Middle frontal gyrus (tissue), 1 donor: ENCODE results near the gene GNAQ.
A peak's percentile ranks its signal among the peaks of the same experiment; 100 is the strongest.

ENCODE experiments used
- DNase-seq: peaks from one replicate; pipeline ENCODE4 v3.0.0-alpha.2; 2015; ENCODE audit warnings: low spot score; ENCODE audit errors: extremely low spot score

Gene GNAQ

GRCh38 chr9:78031893-78032729 lies 500 bp upstream of the GNAQ start:
- peak; percentile 83 for DNase-seq

- no peak for DNase-seq
These were observed 813 bp downstream of the GNAQ start for GRCh38 chr9:78030553-78031443.

GRCh38 chr9:78030296-78030552 lies 1.4 kb downstream of the GNAQ start:
- no peak for DNase-seq

GRCh38 chr9:78029551-78030295 lies 1.9 kb downstream of the GNAQ start:
- DNase-seq = no peak

GRCh38 chr9:78028926-78029325 lies 2.7 kb downstream of the GNAQ start:
- no peak for DNase-seq

- no peak for DNase-seq
These were observed 4.7 kb downstream of the GNAQ start for GRCh38 chr9:78026947-78027346.

- no peak for DNase-seq
These were observed 5.2 kb downstream of the GNAQ start for GRCh38 chr9:78026416-78026815.

- no peak for DNase-seq
These were observed 6.4 kb downstream of the GNAQ start for GRCh38 chr9:78025186-78025585.

- no peak for DNase-seq
These were observed 8.4 kb downstream of the GNAQ start for GRCh38 chr9:78023003-78023741.

GRCh38 chr9:78021697-78022096 lies 9.9 kb downstream of the GNAQ start:
- no peak for DNase-seq

- no peak for DNase-seq
These were observed 14.4 kb downstream of the GNAQ start for GRCh38 chr9:78017190-78017693.

- no peak for DNase-seq
These were observed 16.4 kb downstream of the GNAQ start for GRCh38 chr9:78015241-78015640.

GRCh38 chr9:78014776-78015175 lies 16.8 kb downstream of the GNAQ start:
- no peak for DNase-seq

- DNase-seq = no peak
These were observed 17.7 kb downstream of the GNAQ start for GRCh38 chr9:78013934-78014333.

- DNase-seq = no peak
These were observed 20.6 kb downstream of the GNAQ start for GRCh38 chr9:78011049-78011448.

GRCh38 chr9:78010445-78010844 lies 21.2 kb downstream of the GNAQ start:
- no peak for DNase-seq

- no peak for DNase-seq
These were observed 22.4 kb downstream of the GNAQ start for GRCh38 chr9:78009186-78009585.

GRCh38 chr9:78006734-78007133 lies 24.9 kb downstream of the GNAQ start:
- no peak for DNase-seq

GRCh38 chr9:78005231-78006002 lies 26.2 kb downstream of the GNAQ start:
- no peak for DNase-seq

- DNase-seq = no peak
These were observed 27.0 kb downstream of the GNAQ start for GRCh38 chr9:78004478-78005229.
